DLD1 (cell line): Measurements from ENCODE around the gene ABCG5.

Experiments
- in situ Hi-C: cut with HindIII; loops from 2 replicates; pipeline ENCODE4 v1.10.0; 2017; ENCODE audit warnings: low sequenced_read_pairs

The ABCG5 gene

GRCh38 chr2:43838560-43839267 lies at the start of gene ABCG5, which contains the start of gene ABCG8:
Gene ABCG5, minus strand, starts transcription at chr2:43838839. Its CDS starts 160 bp downstream, at chr2:43838679.
Gene ABCG8, plus strand, starts transcription at chr2:43838971. Its CDS starts 83 bp downstream, at chr2:43839054.
- in situ Hi-C loops, result no loop called here

GRCh38 chr2:43887176-43887575 lies 48.5 kb upstream of the ABCG5 start:
- in situ Hi-C loops, result no loop called here

- in situ Hi-C loops, result no loop called here
These were observed 46.5 kb upstream of the ABCG5 start for GRCh38 chr2:43885132-43885632.

- in situ Hi-C loops, result no loop called here
These were observed 46.0 kb upstream of the ABCG5 start for GRCh38 chr2:43884689-43885088.

GRCh38 chr2:43882312-43882711 lies 43.7 kb upstream of the ABCG5 start:
- in situ Hi-C loops, result no loop called here

GRCh38 chr2:43880952-43881351 lies 42.3 kb upstream of the ABCG5 start:
- in situ Hi-C loops, result no loop called here

- in situ Hi-C loops, result no loop called here
These were observed 41.8 kb upstream of the ABCG5 start for GRCh38 chr2:43880471-43880870.

GRCh38 chr2:43879261-43879660 lies 40.6 kb upstream of the ABCG5 start:
- in situ Hi-C loops, result no loop called here

- in situ Hi-C loops, result no loop called here
These were observed 39.3 kb upstream of the ABCG5 start for GRCh38 chr2:43877782-43878464.

GRCh38 chr2:43874776-43875451 lies 36.3 kb upstream of the ABCG5 start:
- in situ Hi-C loops, result no loop called here

- in situ Hi-C loops, result no loop called here
These were observed 33.5 kb upstream of the ABCG5 start for GRCh38 chr2:43872151-43872550.

- in situ Hi-C loops, result no loop called here
These were observed 16.7 kb upstream of the ABCG5 start for GRCh38 chr2:43855292-43855691.

- in situ Hi-C loops, result no loop called here
These were observed 16.0 kb upstream of the ABCG5 start for GRCh38 chr2:43854671-43855070.

GRCh38 chr2:43853141-43854081 lies 14.8 kb upstream of the ABCG5 start:
- in situ Hi-C loops, result no loop called here

- in situ Hi-C loops, result no loop called here
These were observed 13.6 kb upstream of the ABCG5 start for GRCh38 chr2:43852196-43852730.

GRCh38 chr2:43851011-43851980 lies 12.7 kb upstream of the ABCG5 start:
- in situ Hi-C loops, result no loop called here

- in situ Hi-C loops, result no loop called here
These were observed 9.6 kb upstream of the ABCG5 start for GRCh38 chr2:43848214-43848613.

GRCh38 chr2:43846140-43846793 lies 7.6 kb upstream of the ABCG5 start:
- in situ Hi-C loops, result no loop called here

- in situ Hi-C loops, result no loop called here
These were observed 6.5 kb upstream of the ABCG5 start for GRCh38 chr2:43845181-43845580.
